ENCODE data around the gene DNASE1L3. TPM values are rescaled to one million over a fixed set of nuclear protein-coding genes. Genes with fewer than 3 reads are reported as not detected.
A peak's percentile ranks its signal among the peaks of the same experiment; 100 is the strongest.

Gene DNASE1L3
- total and polyA plus RNA-seq, 7 experiments from 2014 or later = 0.66 to 2.6 TPM; not detected in 5

DNA sequence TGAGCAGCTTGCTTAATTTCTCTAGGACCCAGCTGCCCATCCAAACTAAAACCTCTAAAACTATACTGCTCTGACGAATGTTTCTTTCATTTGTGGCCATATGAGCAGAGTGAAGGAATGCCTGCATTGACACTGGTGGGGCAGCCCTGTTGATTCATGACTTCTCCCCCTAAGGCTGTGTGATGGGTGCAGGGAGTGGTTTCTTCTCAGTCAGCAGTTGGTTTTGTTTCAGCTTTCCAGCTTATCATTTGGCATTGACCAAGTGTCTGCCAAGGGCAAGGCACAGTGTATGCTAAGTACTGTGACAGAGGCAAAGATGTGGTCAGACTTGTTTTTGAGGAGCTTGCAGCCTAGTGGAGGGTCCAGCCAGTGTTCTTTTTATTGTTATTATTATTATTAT is 31.6 kb upstream of the DNASE1L3 start:
- H3K27ac Mint-ChIP-seq = no peak overlapping the region
- intact Hi-C loops (cut with micrococcal nuclease) = no loop called here
- ATAC-seq (no peak), DNase-seq (no peak)
- Histone ChIP-seq H3K9me3 (ENCODE audit: control insufficient read depth in 2 of 3, low read length in 3 of 3) (no peaks in the 10 kb centered on the region), H3K36me3 (ENCODE audit: control insufficient read depth in 2 of 3, insufficient read depth in 3 of 3, low read length in 3 of 3) (peaks cover 0 to 6% (median 0%) of the 10 kb centered on the region in 3 experiments), H3K4me1 (ENCODE audit: control insufficient read depth in 2 of 2, insufficient read depth in 2 of 2, low read length in 2 of 2) (peaks cover 0 to 4% of the 10 kb centered on the region in 2 donors), H3K27me3 (ENCODE audit: control insufficient read depth in 2 of 2, insufficient read depth in 2 of 2, low read length in 2 of 2) (no peaks in the 10 kb centered on the region), H3K27ac (ENCODE audit: low read depth, low read length) (no peak overlapping the region), H3K4me3 (ENCODE audit: low read length) (no peak overlapping the region)
- peaks cover 0 to 6% (median 0%) of the 10 kb centered on the region in 5 donors for H3K27me3 Mint-ChIP-seq
- H3K4me3 Mint-ChIP-seq = no peak overlapping the region
- H3K9me3 Mint-ChIP-seq = no peaks in the 10 kb centered on the region
- CTCF ChIA-PET = no interaction called here
- POLR2A ChIA-PET = interaction anchor here (0.5 kb wide), 1 partner anchor 240 kb away, joined by 3 read pairs; no protein-coding TSS in a partner anchor
- peaks cover 0 to 2% (median 0%) of the 10 kb centered on the region in 5 donors for H3K36me3 Mint-ChIP-seq
- peaks cover 5 to 14% (median 11%) of the 10 kb centered on the region in 7 donors for H3K4me1 Mint-ChIP-seq

DNA sequence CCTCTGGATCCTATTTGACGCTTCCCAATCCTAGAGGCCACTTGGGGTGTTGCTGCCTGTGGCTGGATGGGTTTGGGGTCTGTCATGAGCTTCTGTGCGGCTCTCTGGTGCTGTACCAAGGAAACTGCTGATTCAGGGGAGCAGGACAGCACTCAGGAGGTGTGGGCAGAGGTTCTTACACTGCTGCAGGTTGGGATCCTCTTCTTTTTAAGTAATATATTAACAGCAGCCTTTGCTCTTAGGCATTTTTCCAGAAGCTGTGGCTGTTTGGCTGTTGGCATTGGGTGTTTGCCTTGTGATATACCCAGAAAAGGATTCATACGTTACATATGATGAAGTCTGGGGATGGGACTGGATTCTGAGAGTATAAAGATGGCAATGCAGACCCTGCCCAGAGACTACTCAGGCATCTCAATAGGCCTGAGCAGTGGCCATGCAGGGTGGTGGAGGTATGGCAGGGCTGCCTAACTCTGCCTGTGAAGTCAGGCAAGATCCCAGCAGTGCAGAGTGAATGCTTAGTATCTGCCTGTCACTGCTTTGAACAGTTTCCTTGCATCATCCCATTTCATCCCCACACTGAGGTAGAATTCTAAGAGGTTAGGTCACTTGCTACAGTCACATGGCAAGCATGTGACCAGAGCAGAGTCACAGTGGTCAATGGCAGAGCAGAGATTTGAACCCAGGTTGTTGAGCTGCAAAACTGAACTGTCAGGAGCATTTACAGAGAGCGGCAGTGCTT is 30.7 kb upstream of the DNASE1L3 start:
- no peak for DNase-seq
- Mint-ChIP-seq H3K27me3 (peaks cover 0 to 8% (median 0%) of the 10 kb centered on the region in 5 donors), H3K4me3 (no peak overlapping the region), H3K9me3 (no peaks in the 10 kb centered on the region), H3K36me3 (peaks cover 0 to 2% (median 0%) of the 10 kb centered on the region in 5 donors), H3K27ac (peak overlapping the region in 1 of 9 donors; percentile 36), H3K4me1 (peaks cover 9 to 17% (median 12%) of the 10 kb centered on the region in 7 donors)
- Histone ChIP-seq H3K4me1 (ENCODE audit: control insufficient read depth in 2 of 2, insufficient read depth in 2 of 2, low read length in 2 of 2) (peaks cover 4 to 10% of the 10 kb centered on the region in 2 donors), H3K27me3 (ENCODE audit: control insufficient read depth in 2 of 2, insufficient read depth in 2 of 2, low read length in 2 of 2) (no peaks in the 10 kb centered on the region), H3K36me3 (ENCODE audit: control insufficient read depth in 2 of 3, insufficient read depth in 3 of 3, low read length in 3 of 3) (peaks cover 0 to 6% (median 0%) of the 10 kb centered on the region in 3 experiments), H3K9me3 (ENCODE audit: control insufficient read depth in 2 of 3, low read length in 3 of 3) (no peaks in the 10 kb centered on the region), H3K4me3 (ENCODE audit: low read length) (no peak overlapping the region), H3K27ac (ENCODE audit: low read depth, low read length) (no peak overlapping the region)
- POLR2A ChIA-PET = interaction anchor here (0.6 kb wide), 1 partner anchor 232 kb away, joined by 3 read pairs; no protein-coding TSS in a partner anchor
- no peak for ATAC-seq
- CTCF ChIA-PET = no interaction called here
- intact Hi-C loops (cut with micrococcal nuclease) = no loop called here

GRCh38 chr3:58238830-58239229 is 28.1 kb upstream of the DNASE1L3 start:
- Histone ChIP-seq H3K4me3 (ENCODE audit: low read length) (peak overlapping the region; percentile 86), H3K9me3 (ENCODE audit: control insufficient read depth in 2 of 3, low read length in 3 of 3) (no peaks in the 10 kb centered on the region), H3K4me1 (ENCODE audit: control insufficient read depth in 2 of 2, insufficient read depth in 2 of 2, low read length in 2 of 2) (peaks cover 6 to 12% of the 10 kb centered on the region in 2 donors), H3K27me3 (ENCODE audit: control insufficient read depth in 2 of 2, insufficient read depth in 2 of 2, low read length in 2 of 2) (no peaks in the 10 kb centered on the region), H3K36me3 (ENCODE audit: control insufficient read depth in 2 of 3, insufficient read depth in 3 of 3, low read length in 3 of 3) (peaks cover 0 to 6% (median 0%) of the 10 kb centered on the region in 3 experiments), H3K27ac (ENCODE audit: low read depth, low read length) (no peak overlapping the region)
- ChIA-PET CTCF (interaction anchor here (0.6 to 2.6 kb wide), 3 partner anchors 67 to 1528 kb away, joined by 3 to 16 read pairs (median 3); partner anchors contain the start of genes HTD2 and RPP14), POLR2A (interaction anchor here (0.5 to 1.7 kb wide), 4 partner anchors 13 to 110 kb away, joined by 3 to 5 read pairs (median 4); partner anchors contain the start of genes HTD2 and RPP14)
- Mint-ChIP-seq H3K27me3 (peaks cover 0 to 19% (median 4%) of the 10 kb centered on the region in 5 donors), H3K4me3 (peak overlapping the region; percentile 84 to 98 (median 90)), H3K36me3 (peaks cover 0 to 2% (median 0%) of the 10 kb centered on the region in 5 donors), H3K27ac (peak overlapping the region in 3 of 9 donors; percentile 8 to 80 (median 65)), H3K4me1 (peaks cover 9 to 18% (median 13%) of the 10 kb centered on the region in 7 donors), H3K9me3 (no peaks in the 10 kb centered on the region)
- no peak for ATAC-seq
- intact Hi-C loops (cut with micrococcal nuclease) = loop anchor here (1.0 to 10.0 kb wide), 4 partner anchors 62 to 484 kb away; partner anchors contain the start of genes FLNB (in 1 of the 2) and SLMAP (in 1 of the 2)
- no peak for DNase-seq

- H3K4me3 Mint-ChIP-seq = peak overlapping the region; percentile 84 to 98 (median 90)
- intact Hi-C loops (cut with micrococcal nuclease) = loop anchor here (1.0 to 10.0 kb wide), 11 partner anchors 61 to 545 kb away; partner anchors contain the start of genes FLNB (in 2 of the 2), HTD2 (in 2 of the 2), PDHB (in 2 of the 2) and RPP14 (in 2 of the 2)
- peak overlapping the region; percentile 72 for H3K27ac ChIP-seq (ENCODE audit: low read depth, low read length)
- no peaks in the 10 kb centered on the region for H3K9me3 ChIP-seq (ENCODE audit: control insufficient read depth in 2 of 3, low read length in 3 of 3)
- ATAC-seq = peak; percentile 59
- peaks cover 9 to 18% (median 13%) of the 10 kb centered on the region in 7 donors for H3K4me1 Mint-ChIP-seq
- peaks cover 0 to 6% (median 0%) of the 10 kb centered on the region in 3 experiments for H3K36me3 ChIP-seq (ENCODE audit: control insufficient read depth in 2 of 3, insufficient read depth in 3 of 3, low read length in 3 of 3)
- ChIA-PET CTCF (interaction anchor here (0.6 to 2.6 kb wide), 4 partner anchors 68 to 1168 kb away, joined by 3 to 16 read pairs (median 3); partner anchors contain the start of genes HTD2 and RPP14), POLR2A (interaction anchor here (0.5 to 1.7 kb wide), 4 partner anchors 14 to 830 kb away, joined by 3 to 5 read pairs (median 4); partner anchors contain the start of genes HTD2 and RPP14)
- no peaks in the 10 kb centered on the region for H3K9me3 Mint-ChIP-seq
- H3K4me3 ChIP-seq (ENCODE audit: low read length) = peak overlapping the region; percentile 86
- H3K4me1 ChIP-seq (ENCODE audit: control insufficient read depth in 2 of 2, insufficient read depth in 2 of 2, low read length in 2 of 2) = peaks cover 6 to 12% of the 10 kb centered on the region in 2 donors
- no peaks in the 10 kb centered on the region for H3K27me3 ChIP-seq (ENCODE audit: control insufficient read depth in 2 of 2, insufficient read depth in 2 of 2, low read length in 2 of 2)
- peaks cover 0 to 2% (median 0%) of the 10 kb centered on the region in 5 donors for H3K36me3 Mint-ChIP-seq
- H3K27ac Mint-ChIP-seq = peak overlapping the region in 8 of 9 donors; percentile 8 to 80 (median 53)
- H3K27me3 Mint-ChIP-seq = peaks cover 0 to 24% (median 6%) of the 10 kb centered on the region in 5 donors
- peak in 7 of 9 donors; percentile 7 to 59 (median 30) for DNase-seq
Measured at GRCh38 chr3:58237941-58238681, 27.3 kb upstream of the DNASE1L3 start.

GRCh38 chr3:58237238-58237940 is 26.6 kb upstream of the DNASE1L3 start, which contains the start of gene ABHD6:
ABHD6 (plus strand) TSS chr3:58237792; CDS start chr3:58256587, 18,795 bp downstream.
- ChIA-PET CTCF (interaction anchor here (0.5 to 2.6 kb wide), 4 partner anchors 20 to 226 kb away, joined by 3 to 16 read pairs (median 4); partner anchors contain the start of genes HTD2 and RPP14), POLR2A (interaction anchor here (0.5 to 1.7 kb wide), 2 partner anchors 69 to 830 kb away, joined by 3 to 5 read pairs; partner anchors contain the start of genes HTD2 and RPP14)
- DNase-seq (peak; percentile 58 to 95 (median 86)), ATAC-seq (peak; percentile 91)
- no peaks in the 10 kb centered on the region for H3K9me3 Mint-ChIP-seq
- Histone ChIP-seq H3K27me3 (ENCODE audit: control insufficient read depth in 2 of 2, insufficient read depth in 2 of 2, low read length in 2 of 2) (no peaks in the 10 kb centered on the region), H3K36me3 (ENCODE audit: control insufficient read depth in 2 of 3, insufficient read depth in 3 of 3, low read length in 3 of 3) (peaks cover 0 to 6% (median 0%) of the 10 kb centered on the region in 3 experiments), H3K9me3 (ENCODE audit: control insufficient read depth in 2 of 3, low read length in 3 of 3) (no peaks in the 10 kb centered on the region), H3K4me3 (ENCODE audit: low read length) (peak within 1 kb of the TSS; percentile 86), H3K27ac (ENCODE audit: low read depth, low read length) (peak within 1 kb of the TSS; percentile 72), H3K4me1 (ENCODE audit: control insufficient read depth in 2 of 2, insufficient read depth in 2 of 2, low read length in 2 of 2) (peaks cover 6 to 12% of the 10 kb centered on the region in 2 donors)
- H3K36me3 Mint-ChIP-seq = peaks cover 0 to 2% (median 0%) of the 10 kb centered on the region in 5 donors
- H3K4me1 Mint-ChIP-seq = peaks cover 9 to 18% (median 13%) of the 10 kb centered on the region in 7 donors
- intact Hi-C loops (cut with micrococcal nuclease) = loop anchor here (1.0 to 10.0 kb wide), 11 partner anchors 60 to 545 kb away; partner anchors contain the start of genes FLNB (in 2 of the 2), HTD2 (in 2 of the 2), PDHB (in 2 of the 2) and RPP14 (in 2 of the 2)
- peaks cover 0 to 29% (median 13%) of the 10 kb centered on the region in 5 donors for H3K27me3 Mint-ChIP-seq
- H3K27ac Mint-ChIP-seq = peak within 1 kb of the TSS; percentile 50 to 87 (median 81)
- peak within 1 kb of the TSS; percentile 84 to 98 (median 92) for H3K4me3 Mint-ChIP-seq
